Measurements from ENCODE around the gene GPRIN2. TPM values are rescaled to one million over a fixed set of nuclear protein-coding genes. Genes with fewer than 3 reads are reported as not detected.
A peak's percentile ranks its signal among the peaks of the same experiment; 100 is the strongest.

GPRIN2 gene
- total RNA-seq, 4 donors from 2014 or later, result 31.3 to 97.3 (median 53.1) TPM

GRCh38 chr10:46557319-46558121 lies 1.1 kb upstream of the GPRIN2 start:
- Histone ChIP-seq H3K27me3 (peaks cover 48% of the 10 kb centered on the region), H3K4me1 (peaks cover 3 to 21% (median 16%) of the 10 kb centered on the region in 4 donors), H3K27ac (no peak overlapping the region), H3K36me3 (no peaks in the 10 kb centered on the region), H3K9me3 (no peaks in the 10 kb centered on the region), H3K4me3 (peak overlapping the region in 1 of 4 donors; percentile 61)
- TF ChIP-seq CTCF (IDR thresholded peaks at IDR 0.05) (no peak), EP300 (IDR thresholded peaks at IDR 0.05; ENCODE audit: low read depth) (no peak), POLR2AphosphoS5 (IDR thresholded peaks at IDR 0.05) (no peak), POLR2A (IDR thresholded peaks at IDR 0.05) (no peak)
- peak; percentile 23 for DNase-seq
- in situ Hi-C loops (cut with MboI; ENCODE audit: low pct_ligation_motif_present in 1 of 4, low pct_unique_long_range_greater_than_20kb in 1 of 4, low sequenced_read_pairs in 3 of 4) (no loop called here), intact Hi-C loops (cut with DNase I; ENCODE audit: low total_unique reads) (no loop called here)
- 84 to 89% methylated on average over 12 to 33 of the region's 33 CpGs for WGBS, 2 donors (ENCODE audit: low coverage in 1 of 2)

- WGBS, 2 donors (ENCODE audit: low coverage in 1 of 2), result 5 to 23% methylated on average over 19 to 47 of the region's 47 CpGs
- H3K4me3 ChIP-seq, result peak overlapping the region; percentile 48 to 61 (median 51)
- TF ChIP-seq CTCF (IDR thresholded peaks at IDR 0.05), result no peak
- TF ChIP-seq POLR2AphosphoS5 (IDR thresholded peaks at IDR 0.05), result no peak
- no peak for TF ChIP-seq EP300 (IDR thresholded peaks at IDR 0.05; ENCODE audit: low read depth)
- TF ChIP-seq POLR2A (IDR thresholded peaks at IDR 0.05), result peak; percentile 46
- peaks cover 3 to 21% (median 16%) of the 10 kb centered on the region in 4 donors for H3K4me1 ChIP-seq
- H3K36me3 ChIP-seq, result no peaks in the 10 kb centered on the region
- in situ Hi-C loops (cut with MboI; ENCODE audit: low pct_ligation_motif_present in 1 of 4, low pct_unique_long_range_greater_than_20kb in 1 of 4, low sequenced_read_pairs in 3 of 4), result no loop called here
- peaks cover 44% of the 10 kb centered on the region for H3K27me3 ChIP-seq
- intact Hi-C loops (cut with DNase I; ENCODE audit: low total_unique reads), result no loop called here
- peak overlapping the region; percentile 37 to 78 (median 66) for H3K27ac ChIP-seq
- H3K9me3 ChIP-seq, result no peaks in the 10 kb centered on the region
- DNase-seq, result peak; percentile 55
Measured at GRCh38 chr10:46555713-46556514, 544 bp downstream of the GPRIN2 start.

- 65 to 69% methylated on average over 3 to 4 of the region's 4 CpGs for WGBS, 2 donors (ENCODE audit: low coverage in 1 of 2)
- Histone ChIP-seq H3K36me3 (no peaks in the 10 kb centered on the region), H3K4me3 (peak overlapping the region in 3 of 4 donors; percentile 48 to 61 (median 50)), H3K27me3 (peaks cover 38% of the 10 kb centered on the region), H3K27ac (peak overlapping the region in 1 of 4 donors; percentile 65), H3K4me1 (peaks cover 3 to 21% (median 16%) of the 10 kb centered on the region in 4 donors), H3K9me3 (no peaks in the 10 kb centered on the region)
- no peak for TF ChIP-seq POLR2A (IDR thresholded peaks at IDR 0.05)
- no peak for TF ChIP-seq POLR2AphosphoS5 (IDR thresholded peaks at IDR 0.05)
- TF ChIP-seq CTCF (IDR thresholded peaks at IDR 0.05), result no peak
- TF ChIP-seq EP300 (IDR thresholded peaks at IDR 0.05; ENCODE audit: low read depth), result no peak
- DNase-seq, result no peak
- intact Hi-C loops (cut with DNase I; ENCODE audit: low total_unique reads) (no loop called here), in situ Hi-C loops (cut with MboI; ENCODE audit: low pct_ligation_motif_present in 1 of 4, low pct_unique_long_range_greater_than_20kb in 1 of 4, low sequenced_read_pairs in 3 of 4) (no loop called here)
Measured at GRCh38 chr10:46555366-46555712, 1.1 kb downstream of the GPRIN2 start.

DNA sequence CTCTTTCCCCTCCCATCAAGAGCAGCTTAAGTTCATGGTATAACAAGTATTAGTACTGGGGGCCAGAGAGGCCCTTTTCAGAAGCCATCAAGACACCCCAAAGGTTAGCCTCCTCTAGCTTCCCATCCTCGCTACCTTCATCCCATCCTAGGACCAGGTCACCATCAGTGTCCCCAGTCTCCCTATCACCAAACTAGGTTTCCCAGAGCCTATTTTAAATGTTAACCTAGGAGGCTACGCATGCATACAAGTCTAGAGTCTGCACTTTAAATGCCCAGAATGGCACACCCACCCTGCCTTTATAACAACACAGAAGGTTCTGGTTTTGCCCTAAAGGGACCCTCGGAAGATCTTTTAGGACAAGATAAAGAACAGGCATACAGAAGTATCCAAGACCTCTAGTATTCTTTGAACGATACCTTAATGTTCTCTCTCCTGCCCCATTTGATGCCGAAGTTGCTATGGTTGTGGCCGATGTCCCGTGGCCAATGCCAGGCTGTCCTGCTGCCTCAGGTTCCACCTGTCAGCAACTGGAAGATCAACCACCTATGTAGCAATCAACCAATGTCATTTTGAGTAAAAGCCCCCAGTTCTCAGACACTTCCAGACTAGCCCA lies 2.2 kb downstream of the GPRIN2 start:
- no peak for TF ChIP-seq CTCF (IDR thresholded peaks at IDR 0.05)
- H3K36me3 ChIP-seq, result no peaks in the 10 kb centered on the region
- WGBS, 2 donors (ENCODE audit: low coverage in 1 of 2), result 87 to 89% methylated on average over 6 to 7 of the region's 7 CpGs
- peaks cover 37% of the 10 kb centered on the region for H3K27me3 ChIP-seq
- H3K4me1 ChIP-seq, result peaks cover 3 to 21% (median 16%) of the 10 kb centered on the region in 4 donors
- intact Hi-C loops (cut with DNase I; ENCODE audit: low total_unique reads) (no loop called here), in situ Hi-C loops (cut with MboI; ENCODE audit: low pct_ligation_motif_present in 1 of 4, low pct_unique_long_range_greater_than_20kb in 1 of 4, low sequenced_read_pairs in 3 of 4) (no loop called here)
- H3K27ac ChIP-seq, result no peak overlapping the region
- no peaks in the 10 kb centered on the region for H3K9me3 ChIP-seq
- no peak overlapping the region for H3K4me3 ChIP-seq
- no peak for DNase-seq
